NCI-H226 (cell line): ENCODE data around the gene TCFL5.

Experiments used
- DNase-seq: peaks from one replicate; pipeline ENCODE4 v3.0.0-alpha.2; 2015

Gene TCFL5

GRCh38 chr20:62794007-62794724, 67.5 kb downstream of the TCFL5 start:
- peak; percentile 78 for DNase-seq

GRCh38 chr20:62793757-62794006, 67.9 kb downstream of the TCFL5 start:
- no peak for DNase-seq

DNA sequence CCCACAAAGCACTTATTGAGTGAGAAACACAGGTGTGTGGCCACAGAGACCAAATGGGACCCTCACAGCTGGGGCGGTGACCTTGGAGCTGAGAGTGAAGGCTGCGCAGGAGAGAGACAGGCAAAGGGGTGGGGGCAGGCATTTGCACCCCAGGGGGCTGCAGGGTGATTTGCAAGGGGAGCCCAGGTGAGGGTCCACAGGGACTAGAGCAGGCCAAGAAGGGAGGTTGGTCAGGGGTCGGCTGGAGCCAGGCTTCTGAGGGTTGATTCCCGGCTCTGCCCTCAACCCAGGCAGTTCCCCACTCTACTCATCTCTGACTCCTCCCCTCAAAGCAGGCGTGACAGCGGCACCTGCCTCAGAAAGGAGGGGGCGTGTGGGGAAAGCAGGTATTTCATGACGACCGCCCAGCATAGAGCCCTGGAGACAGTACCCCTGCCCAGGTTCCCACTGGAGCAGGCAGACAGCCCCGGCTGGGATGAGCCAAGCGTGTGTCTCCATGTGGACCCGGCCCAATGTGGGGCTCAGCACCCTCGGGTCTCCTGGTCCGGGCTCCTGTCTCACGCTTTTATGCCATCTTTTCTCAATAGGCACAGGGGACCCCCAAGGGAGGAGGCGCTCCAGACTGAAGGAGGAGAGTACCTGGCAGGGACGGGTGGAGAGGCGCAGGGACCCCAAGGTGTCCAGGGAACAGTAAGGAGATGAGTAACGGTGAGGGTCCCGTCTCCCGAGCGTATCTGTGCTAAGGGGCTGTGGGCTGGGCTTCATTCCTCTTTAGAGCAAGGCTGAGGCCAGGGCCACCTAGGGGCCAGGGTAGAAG, 68.5 kb downstream of the TCFL5 start:
- DNase-seq, result no peak

DNA sequence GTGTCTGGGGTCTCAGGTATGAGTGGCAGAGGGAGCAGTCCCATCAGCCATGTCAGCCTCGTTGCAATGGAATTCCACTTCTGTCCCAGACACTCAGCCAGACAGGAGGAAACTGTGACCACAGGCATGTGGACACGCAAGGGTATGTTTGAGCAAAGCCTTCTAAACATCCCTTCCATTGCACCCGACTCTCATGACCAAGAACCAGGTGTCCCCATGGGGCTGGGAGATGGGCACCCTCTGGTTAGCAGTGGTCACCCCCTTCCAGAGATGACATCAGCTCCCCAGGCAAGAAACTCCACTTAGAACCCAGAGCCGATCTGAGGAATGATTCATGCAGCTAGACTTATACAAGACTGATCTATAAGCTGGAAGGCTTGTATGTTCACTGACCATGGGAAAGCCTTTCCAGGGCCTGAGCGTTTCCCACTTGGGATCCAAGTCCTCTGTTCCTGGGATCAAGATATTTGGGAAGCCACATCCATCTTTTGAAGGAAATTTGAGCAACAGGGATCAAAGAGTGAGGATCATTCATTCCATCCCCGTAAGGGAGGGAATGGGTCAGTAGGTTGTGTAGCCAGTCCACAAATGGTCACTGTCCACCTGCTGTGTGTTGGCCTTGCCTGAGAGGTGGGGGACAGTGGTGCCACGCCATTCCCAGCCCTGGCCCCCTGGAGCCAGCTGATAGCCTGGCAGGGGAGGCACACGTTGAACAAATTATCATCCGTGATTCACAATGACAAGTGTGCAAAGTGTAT, 69.3 kb downstream of the TCFL5 start:
- no peak for DNase-seq

- peak; percentile 82 for DNase-seq
These were observed 70.1 kb downstream of the TCFL5 start for GRCh38 chr20:62791301-62792181.
